HG03103 (cell line): ENCODE data around the gene CAMK1D.

ENCODE experiments used
- ATAC-seq: cut with Tn5 transposase; IDR thresholded peaks from one replicate; pipeline ENCODE4 v1.9.1; 2021; ENCODE audit warnings: low read depth; ENCODE audit not compliant: unreplicated experiment

The CAMK1D gene

GRCh38 chr10:12367272-12367671 is 17.9 kb downstream of the CAMK1D start:
- no peak for ATAC-seq

- ATAC-seq = no peak
Measured at GRCh38 chr10:12369982-12370381, 20.6 kb downstream of the CAMK1D start.

GRCh38 chr10:12372846-12373245 is 23.5 kb downstream of the CAMK1D start:
- no peak for ATAC-seq

- no peak for ATAC-seq
Measured at GRCh38 chr10:12375076-12375504, 25.7 kb downstream of the CAMK1D start.

- no peak for ATAC-seq
Measured at GRCh38 chr10:12376211-12376610, 26.9 kb downstream of the CAMK1D start.

- no peak for ATAC-seq
Measured at GRCh38 chr10:12377658-12378290, 28.4 kb downstream of the CAMK1D start.

GRCh38 chr10:12380999-12381398 is 31.7 kb downstream of the CAMK1D start:
- ATAC-seq = no peak

GRCh38 chr10:12381536-12382156 is 32.3 kb downstream of the CAMK1D start:
- no peak for ATAC-seq

GRCh38 chr10:12382157-12382548 is 32.8 kb downstream of the CAMK1D start:
- ATAC-seq = no peak

- ATAC-seq = no peak
Measured at GRCh38 chr10:12382956-12383531, 33.7 kb downstream of the CAMK1D start.

- ATAC-seq = no peak
Measured at GRCh38 chr10:12384906-12385305, 35.6 kb downstream of the CAMK1D start.

- no peak for ATAC-seq
Measured at GRCh38 chr10:12387561-12388210, 38.3 kb downstream of the CAMK1D start.

GRCh38 chr10:12388671-12389070 is 39.3 kb downstream of the CAMK1D start:
- ATAC-seq = no peak

GRCh38 chr10:12389154-12389734 is 39.9 kb downstream of the CAMK1D start:
- ATAC-seq = no peak

GRCh38 chr10:12390733-12391132 is 41.4 kb downstream of the CAMK1D start:
- no peak for ATAC-seq

- ATAC-seq = no peak
Measured at GRCh38 chr10:12391206-12391605, 41.9 kb downstream of the CAMK1D start.

- no peak for ATAC-seq
Measured at GRCh38 chr10:12393831-12394230, 44.5 kb downstream of the CAMK1D start.

GRCh38 chr10:12394241-12395033 is 45.1 kb downstream of the CAMK1D start:
- ATAC-seq = no peak

GRCh38 chr10:12396093-12396492 is 46.7 kb downstream of the CAMK1D start:
- no peak for ATAC-seq

- ATAC-seq = no peak
Measured at GRCh38 chr10:12396567-12396966, 47.2 kb downstream of the CAMK1D start.
